ENCODE measurements around the gene BEND3. TPM values are rescaled to one million over a fixed set of nuclear protein-coding genes. Genes with fewer than 3 reads are reported as not detected.
"Not testable (repeated sequence)": the region's sequence is repeated elsewhere in the genome, so short reads cannot be mapped to it uniquely, and the experiment has no call there.

BEND3 gene
- total RNA-seq (1 to 10 TPM; 1.1 to 2.0 (median 1.5) TPM), total RNA-seq (1.9 to 86.9 (median 5.8) reads per million in 29 experiments)
- 0.90 TPM for total RNA-seq (2013)

- no peaks in the 10 kb centered on the region for H3K36me3 Mint-ChIP-seq
- H3K27me3 Mint-ChIP-seq = peaks cover 6 to 7% of the 10 kb centered on the region in 2 donors
- CTCF ChIA-PET = interaction anchor here in 1 of 2 donors (0.6 to 0.7 kb wide), 2 partner anchors 16 to 26 kb away, joined by 3 to 6 read pairs; no protein-coding TSS in a partner anchor
- no peak within 1 kb of the TSS for H3K27ac ChIP-seq (ENCODE audit: low read length)
- 0% methylated on average over 66 of the region's 109 CpGs for whole genome bisulfite sequencing (ENCODE audit: insufficient coverage)
- no peaks in the 10 kb centered on the region for H3K9me3 ChIP-seq
- POLR2A ChIA-PET = interaction anchor here in 1 of 2 donors (0.6 kb wide), 1 partner anchor 607 kb away, joined by 5 read pairs; no protein-coding TSS in a partner anchor
- ATAC-seq (replicated peaks in 1 of 4) = peak; percentile 36 to 50 (median 38)
- peak within 1 kb of the TSS; percentile 47 to 86 for H3K4me3 ChIP-seq (ENCODE audit: control insufficient read depth in 1 of 2, extremely low read depth in 1 of 2, low read length in 1 of 2)
- no peaks in the 10 kb centered on the region for H3K36me3 ChIP-seq (ENCODE audit: control insufficient read depth in 2 of 2, extremely low read depth in 1 of 2, insufficient read depth in 1 of 2, low read length in 1 of 2)
- H3K27me3 ChIP-seq (replicated peaks in 1 of 2; ENCODE audit: control insufficient read depth in 2 of 2, extremely low read depth in 1 of 2, insufficient read depth in 2 of 2, low read length in 1 of 2) = peaks cover 0 to 12% of the 10 kb centered on the region in 2 experiments
- peak within 1 kb of the TSS; percentile 80 to 83 (median 81) for H3K4me3 Mint-ChIP-seq
- no peaks in the 10 kb centered on the region for H3K9me3 Mint-ChIP-seq
- peak in 29 of 35 experiments; percentile 4 to 63 (median 20) for DNase-seq
- H3K4me1 ChIP-seq (ENCODE audit: control insufficient read depth in 1 of 2, extremely low read depth in 1 of 2, insufficient read depth in 2 of 2, low read length in 2 of 2) = peaks cover 11 to 18% of the 10 kb centered on the region in 2 experiments
- peaks cover 12 to 19% (median 18%) of the 10 kb centered on the region in 3 donors for H3K4me1 Mint-ChIP-seq
- no peak within 1 kb of the TSS for H3K27ac Mint-ChIP-seq
Measured at GRCh38 chr6:107114926-107115694, at the start of gene BEND3. BEND3 (minus strand) TSS chr6:107115515; CDS start chr6:107099285, 16,230 bp downstream.

GRCh38 chr6:107164299-107164698, 49.0 kb upstream of the BEND3 start:
- CTCF ChIA-PET; H3K4me3 Mint-ChIP-seq; H3K27me3 ChIP-seq (replicated peaks in 1 of 2; ENCODE audit: control insufficient read depth in 2 of 2, extremely low read depth in 1 of 2, insufficient read depth in 2 of 2, low read length in 1 of 2); H3K27me3 Mint-ChIP-seq; H3K27ac Mint-ChIP-seq; H3K4me1 Mint-ChIP-seq; H3K27ac ChIP-seq (ENCODE audit: low read length); POLR2A ChIA-PET; H3K36me3 ChIP-seq (ENCODE audit: control insufficient read depth in 2 of 2, extremely low read depth in 1 of 2, insufficient read depth in 1 of 2, low read length in 1 of 2); H3K4me3 ChIP-seq (ENCODE audit: control insufficient read depth in 1 of 2, extremely low read depth in 1 of 2, low read length in 1 of 2); DNase-seq; H3K36me3 Mint-ChIP-seq; H3K9me3 ChIP-seq; ATAC-seq (replicated peaks in 1 of 4); H3K9me3 Mint-ChIP-seq; H3K4me1 ChIP-seq (ENCODE audit: control insufficient read depth in 1 of 2, extremely low read depth in 1 of 2, insufficient read depth in 2 of 2, low read length in 2 of 2): not testable (repeated sequence)
- WGBS (ENCODE audit: insufficient coverage) = no CpG with 5 or more reads among the region's 5 CpGs

DNA sequence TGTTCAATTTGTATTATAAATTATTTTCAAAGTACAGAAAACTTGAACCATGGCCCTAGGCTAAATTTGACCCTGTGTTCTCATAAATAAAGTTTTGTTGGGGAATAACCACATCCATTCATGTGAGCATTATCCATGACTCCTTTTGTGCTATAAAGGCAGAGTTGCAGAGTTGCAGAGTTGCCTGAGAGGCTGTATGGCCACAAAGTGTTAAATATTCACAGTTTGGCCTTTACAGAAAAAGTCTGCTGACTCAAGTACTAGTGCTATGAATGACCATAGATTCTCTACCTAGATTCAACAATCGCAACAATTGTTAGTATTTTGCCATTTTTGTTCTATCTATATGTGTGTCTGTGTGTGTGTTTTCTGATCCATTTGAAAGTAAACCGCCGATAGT, 46.2 kb upstream of the BEND3 start:
- CTCF ChIA-PET = no interaction called here
- Mint-ChIP-seq H3K36me3 (peaks cover 5% of the 10 kb centered on the region), H3K27ac (no peak overlapping the region), H3K27me3 (no peaks in the 10 kb centered on the region), H3K4me1 (no peaks in the 10 kb centered on the region), H3K9me3 (no peaks in the 10 kb centered on the region), H3K4me3 (no peak overlapping the region)
- DNase-seq (no peak), ATAC-seq (replicated peaks in 1 of 4) (no peak)
- Histone ChIP-seq H3K4me1 (ENCODE audit: control insufficient read depth in 1 of 2, extremely low read depth in 1 of 2, insufficient read depth in 2 of 2, low read length in 2 of 2) (no peaks in the 10 kb centered on the region), H3K27me3 (replicated peaks in 1 of 2; ENCODE audit: control insufficient read depth in 2 of 2, extremely low read depth in 1 of 2, insufficient read depth in 2 of 2, low read length in 1 of 2) (no peaks in the 10 kb centered on the region), H3K4me3 (ENCODE audit: control insufficient read depth in 1 of 2, extremely low read depth in 1 of 2, low read length in 1 of 2) (no peak overlapping the region), H3K9me3 (no peaks in the 10 kb centered on the region), H3K27ac (ENCODE audit: low read length) (no peak overlapping the region), H3K36me3 (ENCODE audit: control insufficient read depth in 2 of 2, extremely low read depth in 1 of 2, insufficient read depth in 1 of 2, low read length in 1 of 2) (no peaks in the 10 kb centered on the region)
- WGBS (ENCODE audit: insufficient coverage) = 100% methylated on average over 2 of the region's 3 CpGs
- POLR2A ChIA-PET = no interaction called here

- Mint-ChIP-seq H3K9me3 (no peaks in the 10 kb centered on the region), H3K4me1 (no peaks in the 10 kb centered on the region), H3K36me3 (peaks cover 18% of the 10 kb centered on the region), H3K4me3 (no peak overlapping the region), H3K27me3 (no peaks in the 10 kb centered on the region), H3K27ac (no peak overlapping the region)
- Histone ChIP-seq H3K36me3 (ENCODE audit: control insufficient read depth in 2 of 2, extremely low read depth in 1 of 2, insufficient read depth in 1 of 2, low read length in 1 of 2) (peaks cover 0 to 2% of the 10 kb centered on the region in 2 donors), H3K27me3 (replicated peaks in 1 of 2; ENCODE audit: control insufficient read depth in 2 of 2, extremely low read depth in 1 of 2, insufficient read depth in 2 of 2, low read length in 1 of 2) (no peaks in the 10 kb centered on the region), H3K27ac (ENCODE audit: low read length) (no peak overlapping the region), H3K4me1 (ENCODE audit: control insufficient read depth in 1 of 2, extremely low read depth in 1 of 2, insufficient read depth in 2 of 2, low read length in 2 of 2) (no peaks in the 10 kb centered on the region), H3K4me3 (ENCODE audit: control insufficient read depth in 1 of 2, extremely low read depth in 1 of 2, low read length in 1 of 2) (no peak overlapping the region), H3K9me3 (no peaks in the 10 kb centered on the region)
- ATAC-seq (replicated peaks in 1 of 4) (no peak), DNase-seq (no peak)
- CTCF ChIA-PET = no interaction called here
- POLR2A ChIA-PET = no interaction called here
- WGBS (ENCODE audit: insufficient coverage) = 80% methylated on average over 2 of the region's 2 CpGs
Measured at GRCh38 chr6:107156617-107157016, 41.3 kb upstream of the BEND3 start.

DNA sequence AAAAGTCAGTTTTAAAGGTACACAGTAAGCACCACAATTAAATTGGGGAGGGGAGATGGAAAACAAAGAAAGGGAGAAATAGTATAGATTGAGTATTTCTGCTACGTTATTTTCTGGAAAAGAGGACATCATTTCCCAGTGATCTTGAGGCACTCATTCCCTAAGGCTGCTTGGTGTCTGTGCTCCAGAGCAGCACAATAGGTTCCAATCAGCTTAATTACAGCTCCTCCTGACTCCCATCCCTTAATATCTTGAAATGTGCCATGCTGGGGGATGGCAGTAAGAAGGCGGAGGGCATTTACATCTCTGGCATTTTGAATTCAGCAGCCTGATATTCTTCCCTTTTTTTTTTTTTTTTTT, 39.5 kb upstream of the BEND3 start:
- CTCF ChIA-PET = no interaction called here
- no peaks in the 10 kb centered on the region for H3K9me3 ChIP-seq
- ATAC-seq (replicated peaks in 1 of 4) = no peak
- H3K4me1 ChIP-seq (ENCODE audit: control insufficient read depth in 1 of 2, extremely low read depth in 1 of 2, insufficient read depth in 2 of 2, low read length in 2 of 2) = no peaks in the 10 kb centered on the region
- no peaks in the 10 kb centered on the region for H3K27me3 Mint-ChIP-seq
- peaks cover 18% of the 10 kb centered on the region for H3K36me3 Mint-ChIP-seq
- no peak overlapping the region for H3K27ac ChIP-seq (ENCODE audit: low read length)
- H3K36me3 ChIP-seq (ENCODE audit: control insufficient read depth in 2 of 2, extremely low read depth in 1 of 2, insufficient read depth in 1 of 2, low read length in 1 of 2) = peaks cover 0 to 2% of the 10 kb centered on the region in 2 donors
- 86% methylated on average over 1 of the region's 2 CpGs for WGBS (ENCODE audit: insufficient coverage)
- no peaks in the 10 kb centered on the region for H3K27me3 ChIP-seq (replicated peaks in 1 of 2; ENCODE audit: control insufficient read depth in 2 of 2, extremely low read depth in 1 of 2, insufficient read depth in 2 of 2, low read length in 1 of 2)
- DNase-seq = no peak
- H3K4me3 Mint-ChIP-seq = no peak overlapping the region
- POLR2A ChIA-PET = no interaction called here
- no peak overlapping the region for H3K4me3 ChIP-seq (ENCODE audit: control insufficient read depth in 1 of 2, extremely low read depth in 1 of 2, low read length in 1 of 2)
- H3K27ac Mint-ChIP-seq = no peak overlapping the region
- no peaks in the 10 kb centered on the region for H3K9me3 Mint-ChIP-seq
- no peaks in the 10 kb centered on the region for H3K4me1 Mint-ChIP-seq

- Histone ChIP-seq H3K9me3 (no peaks in the 10 kb centered on the region), H3K27ac (ENCODE audit: low read length) (no peak overlapping the region), H3K4me1 (ENCODE audit: control insufficient read depth in 1 of 2, extremely low read depth in 1 of 2, insufficient read depth in 2 of 2, low read length in 2 of 2) (no peaks in the 10 kb centered on the region), H3K36me3 (ENCODE audit: control insufficient read depth in 2 of 2, extremely low read depth in 1 of 2, insufficient read depth in 1 of 2, low read length in 1 of 2) (peaks cover 0 to 2% of the 10 kb centered on the region in 2 donors), H3K27me3 (replicated peaks in 1 of 2; ENCODE audit: control insufficient read depth in 2 of 2, extremely low read depth in 1 of 2, insufficient read depth in 2 of 2, low read length in 1 of 2) (no peaks in the 10 kb centered on the region), H3K4me3 (ENCODE audit: control insufficient read depth in 1 of 2, extremely low read depth in 1 of 2, low read length in 1 of 2) (no peak overlapping the region)
- Mint-ChIP-seq H3K4me3 (no peak overlapping the region), H3K27ac (no peak overlapping the region), H3K27me3 (no peaks in the 10 kb centered on the region), H3K36me3 (peaks cover 18% of the 10 kb centered on the region), H3K9me3 (no peaks in the 10 kb centered on the region), H3K4me1 (no peaks in the 10 kb centered on the region)
- no peak for ATAC-seq (replicated peaks in 1 of 4)
- 81% methylated on average over 4 of the region's 12 CpGs for WGBS (ENCODE audit: insufficient coverage)
- ChIA-PET POLR2A (no interaction called here), CTCF (no interaction called here)
- no peak for DNase-seq
Measured at GRCh38 chr6:107154131-107154800, 39.0 kb upstream of the BEND3 start.

Measured in T-cell (primary cell).